Measurements from ENCODE around the gene ILF2. TPM values are rescaled to one million over a fixed set of nuclear protein-coding genes. Genes with fewer than 3 reads are reported as not detected.

ILF2 gene
- total and polyA plus RNA-seq, 2 experiments from 2014 or later: 173 to 178 TPM

GRCh38 chr1:153651771-153652170 is 19.0 kb downstream of the ILF2 start:
- no peaks in the 10 kb centered on the region for H3K36me3 ChIP-seq (replicated peaks; ENCODE audit: insufficient read depth, low read depth)
- TF ChIP-seq CTCF (IDR thresholded peaks at IDR 0.05; ENCODE audit: poor library complexity) (no peak), EZH2 (IDR thresholded peaks at IDR 0.05; ENCODE audit: borderline replicate concordance) (no peak), EZH2phosphoT487 (IDR thresholded peaks at IDR 0.05; ENCODE audit: low read depth, severe bottlenecking, unreplicated experiment) (no peak)
- no peaks in the 10 kb centered on the region for H3K79me2 ChIP-seq
- H2AFZ ChIP-seq: no peak overlapping the region
- WGBS (ENCODE audit: low lambda C conversion rate, missing lambda C conversion rate): 81% methylated on average over 1 of the region's 1 CpG
- DNase-seq (ENCODE audit: low spot score): no peak
- no peaks in the 10 kb centered on the region for H3K9me3 ChIP-seq (ENCODE audit: low read depth)
- no peaks in the 10 kb centered on the region for H4K20me1 ChIP-seq (ENCODE audit: insufficient read depth, poor library complexity, severe bottlenecking)
- no peak overlapping the region for H3K4me2 ChIP-seq
- no peaks in the 10 kb centered on the region for H3K9me2 ChIP-seq (replicated peaks; ENCODE audit: insufficient read depth)
- H3K27ac ChIP-seq: no peak overlapping the region
- H3K4me3 ChIP-seq: no peak overlapping the region
- no peaks in the 10 kb centered on the region for H3K27me3 ChIP-seq
- H3K4me1 ChIP-seq (ENCODE audit: insufficient read depth): no peaks in the 10 kb centered on the region

GRCh38 chr1:153649863-153650235 is 20.9 kb downstream of the ILF2 start:
- no peak for TF ChIP-seq EZH2phosphoT487 (IDR thresholded peaks at IDR 0.05; ENCODE audit: low read depth, severe bottlenecking, unreplicated experiment)
- TF ChIP-seq EZH2 (IDR thresholded peaks at IDR 0.05; ENCODE audit: borderline replicate concordance): no peak
- TF ChIP-seq CTCF (IDR thresholded peaks at IDR 0.05; ENCODE audit: poor library complexity): no peak
- no peak overlapping the region for H3K4me3 ChIP-seq
- H3K4me2 ChIP-seq: no peak overlapping the region
- H3K9me3 ChIP-seq (ENCODE audit: low read depth): no peaks in the 10 kb centered on the region
- H4K20me1 ChIP-seq (ENCODE audit: insufficient read depth, poor library complexity, severe bottlenecking): no peaks in the 10 kb centered on the region
- WGBS (ENCODE audit: low lambda C conversion rate, missing lambda C conversion rate): 93% methylated on average over 2 of the region's 2 CpGs
- H3K79me2 ChIP-seq: peaks cover 3% of the 10 kb centered on the region
- peaks cover 2% of the 10 kb centered on the region for H3K4me1 ChIP-seq (ENCODE audit: insufficient read depth)
- no peak overlapping the region for H2AFZ ChIP-seq
- H3K27ac ChIP-seq: no peak overlapping the region
- DNase-seq (ENCODE audit: low spot score): no peak
- peaks cover 8% of the 10 kb centered on the region for H3K36me3 ChIP-seq (replicated peaks; ENCODE audit: insufficient read depth, low read depth)
- H3K9me2 ChIP-seq (replicated peaks; ENCODE audit: insufficient read depth): no peaks in the 10 kb centered on the region
- H3K27me3 ChIP-seq: no peaks in the 10 kb centered on the region

- H3K27me3 ChIP-seq: no peaks in the 10 kb centered on the region
- DNase-seq (ENCODE audit: low spot score): peak; percentile 11
- H3K4me2 ChIP-seq: no peak overlapping the region
- no peak overlapping the region for H2AFZ ChIP-seq
- no peak overlapping the region for H3K4me3 ChIP-seq
- peaks cover 3% of the 10 kb centered on the region for H3K79me2 ChIP-seq
- 63% methylated on average over 3 of the region's 3 CpGs for WGBS (ENCODE audit: low lambda C conversion rate, missing lambda C conversion rate)
- H4K20me1 ChIP-seq (ENCODE audit: insufficient read depth, poor library complexity, severe bottlenecking): no peaks in the 10 kb centered on the region
- H3K4me1 ChIP-seq (ENCODE audit: insufficient read depth): peaks cover 7% of the 10 kb centered on the region
- no peaks in the 10 kb centered on the region for H3K9me3 ChIP-seq (ENCODE audit: low read depth)
- TF ChIP-seq EZH2 (IDR thresholded peaks at IDR 0.05; ENCODE audit: borderline replicate concordance): no peak
- TF ChIP-seq CTCF (IDR thresholded peaks at IDR 0.05; ENCODE audit: poor library complexity): no peak
- TF ChIP-seq EZH2phosphoT487 (IDR thresholded peaks at IDR 0.05; ENCODE audit: low read depth, severe bottlenecking, unreplicated experiment): no peak
- peaks cover 8% of the 10 kb centered on the region for H3K36me3 ChIP-seq (replicated peaks; ENCODE audit: insufficient read depth, low read depth)
- H3K9me2 ChIP-seq (replicated peaks; ENCODE audit: insufficient read depth): no peaks in the 10 kb centered on the region
- no peak overlapping the region for H3K27ac ChIP-seq
Observed at GRCh38 chr1:153649137-153649862, 21.5 kb downstream of the ILF2 start.

Data from hepatocyte (in vitro differentiated cells).